ENCODE results near the gene PCGF2.
"Not testable (repeated sequence)": the region's sequence is repeated elsewhere in the genome, so short reads cannot be mapped to it uniquely, and the experiment has no call there.

PCGF2 gene

GRCh38 chr17:38726145-38726544 lies 22.0 kb downstream of the PCGF2 start:
- not testable (repeated sequence) for H3K4me1 ChIP-seq (ENCODE audit: control insufficient read depth, insufficient read depth, low read length)
- H3K36me3 ChIP-seq (ENCODE audit: control insufficient read depth in 2 of 2, insufficient read depth in 1 of 2, low read length in 2 of 2) = peaks cover 0 to 29% of the 10 kb centered on the region in 2 experiments; a peak in 2 of 3 replicates

GRCh38 chr17:38725066-38725465 lies 23.1 kb downstream of the PCGF2 start:
- ChIA-PET CTCF (interaction anchor here (0.6 to 1.9 kb wide), 2 partner anchors 10 to 36 kb away, joined by 3 to 7 read pairs; no protein-coding TSS in a partner anchor), POLR2A (no interaction called here)
- TF ChIP-seq ZNF645 (tag by site-specific recombination; IDR thresholded peaks at IDR 0.05) = no peak
- 0 out of 2 replicates have a peak, but pooled peaks have one; percentile 19 for TF ChIP-seq ZNF341 (tag by site-specific recombination; IDR thresholded peaks at IDR 0.05; ENCODE audit: low read depth)
- no peak overlapping the region for H3K27ac ChIP-seq (ENCODE audit: extremely low read depth, low read depth, low read length)
- no peaks in the 10 kb centered on the region for H3K9me3 ChIP-seq (ENCODE audit: control insufficient read depth, insufficient read depth, low read depth, low read length)
- H3K36me3 ChIP-seq (ENCODE audit: control insufficient read depth in 2 of 2, insufficient read depth in 1 of 2, low read length in 2 of 2) = peaks cover 0 to 38% of the 10 kb centered on the region in 2 experiments; a peak in 2 of 3 replicates
- H3K4me3 ChIP-seq (ENCODE audit: low read depth, low read length) = no peak overlapping the region
- H3K4me1 ChIP-seq (ENCODE audit: control insufficient read depth, insufficient read depth, low read length) = no peaks in the 10 kb centered on the region

More at GRCh38 chr17:38726145-38726544, 22.0 kb downstream of the PCGF2 start:
- H3K4me3 ChIP-seq (ENCODE audit: low read depth, low read length); H3K9me3 ChIP-seq (ENCODE audit: control insufficient read depth, insufficient read depth, low read depth, low read length); H3K27ac ChIP-seq (ENCODE audit: extremely low read depth, low read depth, low read length): not testable (repeated sequence)
- TF ChIP-seq ZFHX2 (tag by site-specific recombination; conservative IDR thresholded peaks at IDR 0.05) (0 out of 2 replicates have a peak, but pooled peaks have one; percentile 10), KLF17 (tag by site-specific recombination; IDR thresholded peaks at IDR 0.05) (peak; percentile 89), SP2 (tag by site-specific recombination; IDR thresholded peaks at IDR 0.05) (peak; percentile 4; the same call in 1 of the 2 replicates), WT1 (tag by site-specific recombination; IDR thresholded peaks at IDR 0.05) (0 out of 2 replicates have a peak, but pooled peaks have one; percentile 13), KLF1 (tag by site-specific recombination; IDR thresholded peaks at IDR 0.05) (peak; percentile 88), SP7 (tag by site-specific recombination; IDR thresholded peaks at IDR 0.05) (0 out of 2 replicates have a peak, but pooled peaks have one; percentile 16)
- TF ChIP-seq, protein P1, sequence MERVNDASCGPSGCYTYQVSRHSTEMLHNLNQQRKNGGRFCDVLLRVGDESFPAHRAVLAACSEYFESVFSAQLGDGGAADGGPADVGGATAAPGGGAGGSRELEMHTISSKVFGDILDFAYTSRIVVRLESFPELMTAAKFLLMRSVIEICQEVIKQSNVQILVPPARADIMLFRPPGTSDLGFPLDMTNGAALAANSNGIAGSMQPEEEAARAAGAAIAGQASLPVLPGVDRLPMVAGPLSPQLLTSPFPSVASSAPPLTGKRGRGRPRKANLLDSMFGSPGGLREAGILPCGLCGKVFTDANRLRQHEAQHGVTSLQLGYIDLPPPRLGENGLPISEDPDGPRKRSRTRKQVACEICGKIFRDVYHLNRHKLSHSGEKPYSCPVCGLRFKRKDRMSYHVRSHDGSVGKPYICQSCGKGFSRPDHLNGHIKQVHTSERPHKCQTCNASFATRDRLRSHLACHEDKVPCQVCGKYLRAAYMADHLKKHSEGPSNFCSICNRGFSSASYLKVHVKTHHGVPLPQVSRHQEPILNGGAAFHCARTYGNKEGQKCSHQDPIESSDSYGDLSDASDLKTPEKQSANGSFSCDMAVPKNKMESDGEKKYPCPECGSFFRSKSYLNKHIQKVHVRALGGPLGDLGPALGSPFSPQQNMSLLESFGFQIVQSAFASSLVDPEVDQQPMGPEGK (tag by site-specific recombination; IDR thresholded peaks at IDR 0.05) = 0 out of 2 replicates have a peak, but pooled peaks have one; percentile 22
- TF ChIP-seq, protein P2, sequence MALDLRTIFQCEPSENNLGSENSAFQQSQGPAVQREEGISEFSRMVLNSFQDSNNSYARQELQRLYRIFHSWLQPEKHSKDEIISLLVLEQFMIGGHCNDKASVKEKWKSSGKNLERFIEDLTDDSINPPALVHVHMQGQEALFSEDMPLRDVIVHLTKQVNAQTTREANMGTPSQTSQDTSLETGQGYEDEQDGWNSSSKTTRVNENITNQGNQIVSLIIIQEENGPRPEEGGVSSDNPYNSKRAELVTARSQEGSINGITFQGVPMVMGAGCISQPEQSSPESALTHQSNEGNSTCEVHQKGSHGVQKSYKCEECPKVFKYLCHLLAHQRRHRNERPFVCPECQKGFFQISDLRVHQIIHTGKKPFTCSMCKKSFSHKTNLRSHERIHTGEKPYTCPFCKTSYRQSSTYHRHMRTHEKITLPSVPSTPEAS (tag by site-specific recombination; IDR thresholded peaks at IDR 0.05) = peak; percentile 84
- ChIA-PET POLR2A (interaction anchor here (1.5 to 3.5 kb wide), 2 partner anchors 8 to 9 kb away, joined by 3 to 23 read pairs; no protein-coding TSS in a partner anchor), CTCF (interaction anchor here (1.9 kb wide), 1 partner anchor 9 kb away, joined by 7 read pairs; no protein-coding TSS in a partner anchor)

- Histone ChIP-seq H3K9me3 (ENCODE audit: control insufficient read depth, insufficient read depth, low read depth, low read length) (no peaks in the 10 kb centered on the region), H3K4me3 (ENCODE audit: low read depth, low read length) (no peak overlapping the region), H3K4me1 (ENCODE audit: control insufficient read depth, insufficient read depth, low read length) (no peaks in the 10 kb centered on the region), H3K36me3 (ENCODE audit: control insufficient read depth in 2 of 2, insufficient read depth in 1 of 2, low read length in 2 of 2) (peaks cover 0 to 44% of the 10 kb centered on the region in 2 experiments; a peak in 2 of 3 replicates), H3K27ac (ENCODE audit: extremely low read depth, low read depth, low read length) (no peak overlapping the region)
- TF ChIP-seq ZIC2 (tag by site-specific recombination; IDR thresholded peaks at IDR 0.05) (peak; percentile 35; the same call in 1 of the 2 replicates), ZNF549 (tag by site-specific recombination; IDR thresholded peaks at IDR 0.05) (no peak), GLIS2 (tag by site-specific recombination; IDR thresholded peaks at IDR 0.05) (0 out of 2 replicates have a peak, but pooled peaks have one; percentile 15)
- CTCF ChIA-PET = interaction anchor here (0.6 to 1.9 kb wide), 3 partner anchors 11 to 36 kb away, joined by 3 to 7 read pairs (median 3); no protein-coding TSS in a partner anchor
- POLR2A ChIA-PET = interaction anchor here (0.7 kb wide), 1 partner anchor 9 kb away, joined by 4 read pairs; no protein-coding TSS in a partner anchor
Observed at GRCh38 chr17:38724337-38724988, 23.7 kb downstream of the PCGF2 start.
